Sigmoid colon (tissue), 7 donors: ENCODE measurements around the gene MOB1A. TPM values are rescaled to one million over a fixed set of nuclear protein-coding genes. Genes with fewer than 3 reads are reported as not detected.
"Not testable (repeated sequence)": the region's sequence is repeated elsewhere in the genome, so short reads cannot be mapped to it uniquely, and the experiment has no call there.

ENCODE experiments used
- DNase-seq: peaks from one replicate; pipeline ENCODE4 v3.0.0-alpha.2; 2019
- H3K27ac ChIP-seq, 4 donors: fragments of 200-600 bp; sonication (generic); one replicate each; pipeline ENCODE4 v1.5.1; 2016 to 2019; ENCODE audit warnings: mild to moderate bottlenecking in 1 of 4
- H3K27me3 ChIP-seq, 3 donors: fragments of 200-600 bp; sonication (generic); one replicate each; pipeline ENCODE4 v1.5.1; 2019; ENCODE audit warnings: mild to moderate bottlenecking in 1 of 3
- H3K36me3 ChIP-seq, 4 donors: fragments of 200-600 bp; sonication (generic); one replicate each; pipeline ENCODE4 v1.5.1; 2016 to 2019
- H3K4me1 ChIP-seq, 4 donors: fragments of 200-600 bp; sonication (generic); one replicate each; pipeline ENCODE4 v1.5.1; 2017 to 2019
- H3K4me3 ChIP-seq, 4 donors: fragments of 200-600 bp; sonication (generic); one replicate each; pipeline ENCODE4 v1.5.1; 2017 to 2019; ENCODE audit warnings: mild to moderate bottlenecking in 2 of 4, moderate library complexity in 1 of 4
- H3K9me3 ChIP-seq, 4 donors: fragments of 200-600 bp in 3 of 4; sonication (generic) in 3 of 4; one replicate each; pipeline versions ENCODE4 v1.5.1 to v1.6.1; 2013 to 2019
- EP300 ChIP-seq, 4 donors: sonication (generic); formaldehyde crosslinking; IDR thresholded peaks; one replicate each; pipeline ENCODE4 v1.6.1; 2017; ENCODE audit warnings: antibody characterized with exemption in 4 of 4
- POLR2A ChIP-seq, 2 donors: fragments of 450-650 bp; IDR thresholded peaks; one replicate each; pipeline ENCODE4 v1.6.1; 2016; ENCODE audit warnings: antibody characterized with exemption in 2 of 2, mild to moderate bottlenecking in 2 of 2, moderate library complexity in 2 of 2
- POLR2AphosphoS5 ChIP-seq, 4 donors: sonication (generic); formaldehyde crosslinking; IDR thresholded peaks; one replicate each; pipeline ENCODE4 v1.6.1; 2017; ENCODE audit warnings: antibody characterized with exemption in 4 of 4
- WGBS, 2 donors: extraction: QIAGEN DNeasy Blood & Tissue Kit; methylation state at CpG; one replicate each; pipeline ENCODE4 v1.1.7; 2013; 5-methylcytosine and 5-hydroxymethylcytosine counted together
- intact Hi-C: fragments of 100-400 bp; cut with DNase I; formaldehyde crosslinking; loops from one replicate; pipeline ENCODE4 v1.15.1; 2023
- polyA plus RNA-seq, 3 donors: library from polyadenylated mRNA; stranded (reverse); fragments of 200-250 nt; gene quantifications; one replicate each; pipeline ENCODE4 v1.2.3, GENCODE V29; 2013
- total RNA-seq, 4 donors: library from RNA; depleted of rRNA; stranded (reverse); fragments of >200 nt; gene quantifications; one replicate each; pipeline ENCODE4 v1.1.0, GENCODE V29; 2016
- TF ChIP-seq, protein P1 (sequence below), 4 experiments: fragments of 450-650 bp in 3 of 4; fragments of 200-600 bp in 1 of 4; IDR thresholded peaks; one replicate each; pipeline ENCODE4 v1.5.1; 2016 to 2019; ENCODE audit warnings: antibody characterized with exemption in 4 of 4, mild to moderate bottlenecking in 3 of 4, moderate library complexity in 2 of 4
- donor health status: healthy with polysubstance abuse.
- donor health status: Bipolar disorder and iron deficiency.
- donor health status: healthy.

Gene MOB1A
- total and polyA plus RNA-seq, 7 donors: 51.1 to 108 (median 85.1) TPM

DNA sequence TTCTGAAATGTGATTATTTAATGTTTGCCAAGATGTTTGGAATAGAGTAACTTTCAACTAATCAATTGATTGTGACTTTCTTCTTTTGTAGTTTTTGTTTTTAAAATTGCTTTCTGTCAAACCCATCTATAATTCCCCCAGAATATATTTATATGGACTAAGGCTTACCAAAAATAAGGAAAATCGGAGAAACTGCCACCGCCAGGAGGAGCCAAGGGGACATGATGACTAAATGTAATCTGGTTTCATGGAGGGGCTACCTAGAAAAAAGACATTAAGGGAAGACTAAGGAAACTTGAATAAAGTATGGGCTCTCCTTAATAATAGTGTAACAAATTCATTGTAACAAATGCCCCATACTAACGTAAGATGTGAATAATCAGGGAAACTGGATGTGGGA, 50.5 kb downstream of the MOB1A start:
- intact Hi-C loops: no loop called here
- Histone ChIP-seq H3K4me1 (no peaks in the 10 kb centered on the region), H3K9me3 (no peaks in the 10 kb centered on the region), H3K4me3 (no peak overlapping the region), H3K36me3 (no peaks in the 10 kb centered on the region), H3K27ac (no peak overlapping the region), H3K27me3 (peaks cover 0 to 26% (median 15%) of the 10 kb centered on the region in 3 donors)
- WGBS, 2 donors: 85 to 87% methylated on average over 3 of the region's 3 CpGs
- DNase-seq: no peak
- TF ChIP-seq, protein P1, sequence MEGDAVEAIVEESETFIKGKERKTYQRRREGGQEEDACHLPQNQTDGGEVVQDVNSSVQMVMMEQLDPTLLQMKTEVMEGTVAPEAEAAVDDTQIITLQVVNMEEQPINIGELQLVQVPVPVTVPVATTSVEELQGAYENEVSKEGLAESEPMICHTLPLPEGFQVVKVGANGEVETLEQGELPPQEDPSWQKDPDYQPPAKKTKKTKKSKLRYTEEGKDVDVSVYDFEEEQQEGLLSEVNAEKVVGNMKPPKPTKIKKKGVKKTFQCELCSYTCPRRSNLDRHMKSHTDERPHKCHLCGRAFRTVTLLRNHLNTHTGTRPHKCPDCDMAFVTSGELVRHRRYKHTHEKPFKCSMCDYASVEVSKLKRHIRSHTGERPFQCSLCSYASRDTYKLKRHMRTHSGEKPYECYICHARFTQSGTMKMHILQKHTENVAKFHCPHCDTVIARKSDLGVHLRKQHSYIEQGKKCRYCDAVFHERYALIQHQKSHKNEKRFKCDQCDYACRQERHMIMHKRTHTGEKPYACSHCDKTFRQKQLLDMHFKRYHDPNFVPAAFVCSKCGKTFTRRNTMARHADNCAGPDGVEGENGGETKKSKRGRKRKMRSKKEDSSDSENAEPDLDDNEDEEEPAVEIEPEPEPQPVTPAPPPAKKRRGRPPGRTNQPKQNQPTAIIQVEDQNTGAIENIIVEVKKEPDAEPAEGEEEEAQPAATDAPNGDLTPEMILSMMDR (IDR thresholded peaks at IDR 0.05): no peak
- no peak for TF ChIP-seq POLR2AphosphoS5 (IDR thresholded peaks at IDR 0.05)
- TF ChIP-seq EP300 (IDR thresholded peaks at IDR 0.05): no peak
- no peak for TF ChIP-seq POLR2A (IDR thresholded peaks at IDR 0.05)

DNA sequence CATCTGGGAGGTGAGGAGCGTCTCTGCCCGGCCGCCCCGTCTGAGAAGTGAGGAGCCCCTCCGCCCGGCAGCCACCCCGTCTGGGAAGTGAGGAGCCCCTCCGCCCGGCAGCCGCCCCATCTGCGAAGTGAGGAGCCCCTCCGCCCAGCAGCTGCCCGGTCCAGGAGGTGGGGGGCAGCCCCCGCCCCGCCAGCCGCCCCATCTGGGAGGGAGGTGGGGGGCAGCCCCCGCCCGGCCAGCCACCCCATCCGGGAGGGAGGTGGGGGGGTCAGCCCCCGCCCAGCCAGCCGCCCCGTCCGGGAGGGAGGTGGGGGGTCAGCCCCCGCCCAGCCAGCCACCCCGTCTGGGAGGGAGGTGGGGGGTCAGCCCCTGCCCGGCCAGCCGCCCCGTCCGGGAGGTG, 54.7 kb downstream of the MOB1A start:
- H3K36me3 ChIP-seq, H3K4me3 ChIP-seq, DNase-seq, H3K27ac ChIP-seq, intact Hi-C loops, H3K27me3 ChIP-seq, H3K9me3 ChIP-seq: not testable (repeated sequence)
- whole genome bisulfite sequencing, 2 donors: 96 to 97% methylated on average over 29 of the region's 29 CpGs
- H3K4me1 ChIP-seq: peaks cover 0 to 10% (median 3%) of the 10 kb centered on the region in 4 donors

DNA sequence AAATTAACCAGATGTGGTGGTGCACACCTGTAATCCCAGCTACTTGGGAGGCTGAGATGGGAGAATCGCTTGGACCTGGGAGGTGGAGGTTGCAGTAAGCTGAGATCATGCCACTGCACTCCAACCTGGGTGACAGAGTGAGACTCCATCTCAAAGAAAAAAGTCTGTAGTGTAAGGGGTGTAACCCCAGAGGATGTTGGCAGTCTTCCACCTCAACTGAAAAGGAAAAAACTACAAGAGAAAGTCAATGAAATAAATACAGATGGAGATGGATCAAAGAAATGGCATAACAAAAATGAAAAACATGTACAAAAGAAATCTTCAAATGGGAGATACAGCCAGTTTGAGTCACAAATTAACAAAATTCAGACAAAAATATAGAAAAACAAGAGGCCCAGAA, 56.8 kb downstream of the MOB1A start:
- peaks cover 0 to 10% (median 3%) of the 10 kb centered on the region in 4 donors for H3K4me1 ChIP-seq
- H3K27me3 ChIP-seq, intact Hi-C loops, H3K36me3 ChIP-seq, DNase-seq, H3K9me3 ChIP-seq, H3K27ac ChIP-seq, H3K4me3 ChIP-seq: not testable (repeated sequence)
- 98 to 100% methylated on average over 1 of the region's 1 CpG for WGBS, 2 donors

DNA sequence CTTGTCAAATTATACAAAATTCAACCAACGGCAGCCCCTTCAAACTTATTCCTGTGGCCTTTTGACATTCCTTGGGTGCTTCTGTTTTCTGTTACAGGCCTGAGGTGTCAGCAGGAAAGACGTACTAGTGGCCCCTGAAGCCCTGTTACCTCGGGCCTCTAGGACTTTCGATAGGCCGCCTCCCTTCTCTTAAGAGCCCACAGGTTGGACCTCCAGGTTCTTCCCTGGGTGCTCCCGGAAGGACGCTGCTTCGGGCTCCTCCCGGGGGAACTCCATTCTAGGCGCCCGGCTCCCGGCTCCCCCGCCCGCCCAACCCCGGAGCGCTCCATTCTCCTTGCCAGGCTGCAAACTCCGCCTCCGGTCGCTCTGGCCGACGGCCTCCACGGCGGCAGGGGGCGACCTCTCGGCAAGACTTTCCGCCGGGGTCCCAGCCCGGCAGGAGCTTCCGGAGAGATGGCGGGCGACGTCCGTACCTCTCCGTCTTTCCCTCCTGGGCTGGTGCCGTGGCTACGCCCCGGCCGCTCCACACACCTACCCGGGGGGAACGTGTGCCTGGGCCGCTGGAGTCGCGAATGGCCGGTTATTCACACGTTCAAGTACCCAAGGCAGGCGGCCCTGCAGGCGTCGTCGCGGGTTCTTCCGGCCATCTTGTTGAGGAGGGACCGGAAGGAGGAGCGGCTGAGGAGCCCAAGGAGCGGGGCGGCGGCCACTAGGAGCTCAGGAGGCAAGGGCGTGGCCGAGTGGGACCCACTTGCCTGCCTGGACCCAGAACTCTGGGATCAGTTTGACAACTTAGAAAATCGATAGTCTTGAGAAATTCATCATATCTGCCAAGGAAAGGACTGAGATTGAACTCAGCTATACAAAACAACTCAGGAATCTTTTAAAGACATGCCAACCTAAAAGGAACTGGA, 58.5 kb downstream of the MOB1A start:
- peak; percentile 90 for DNase-seq
- intact Hi-C loops: loop anchor here (1.0 to 5.0 kb wide), 2 partner anchors 28 to 133 kb away; no protein-coding TSS in a partner anchor
- H3K27ac ChIP-seq: peak overlapping the region; percentile 87 to 90 (median 89)
- H3K4me1 ChIP-seq: peaks cover 0 to 10% (median 3%) of the 10 kb centered on the region in 4 donors
- no peaks in the 10 kb centered on the region for H3K36me3 ChIP-seq
- WGBS, 2 donors: 6 to 7% methylated on average over 59 of the region's 59 CpGs
- TF ChIP-seq, protein P1 (IDR thresholded peaks at IDR 0.05): peak in 2 of 4 experiments; percentile 31 to 72
- no peak for TF ChIP-seq POLR2A (IDR thresholded peaks at IDR 0.05)
- no peak for TF ChIP-seq EP300 (IDR thresholded peaks at IDR 0.05)
- peak; percentile 35 to 68 (median 52) for TF ChIP-seq POLR2AphosphoS5 (IDR thresholded peaks at IDR 0.05)
- H3K27me3 ChIP-seq: no peaks in the 10 kb centered on the region
- peak overlapping the region; percentile 72 to 79 (median 76) for H3K4me3 ChIP-seq
- H3K9me3 ChIP-seq: peaks cover 0 to 2% (median 0%) of the 10 kb centered on the region in 4 donors

DNA sequence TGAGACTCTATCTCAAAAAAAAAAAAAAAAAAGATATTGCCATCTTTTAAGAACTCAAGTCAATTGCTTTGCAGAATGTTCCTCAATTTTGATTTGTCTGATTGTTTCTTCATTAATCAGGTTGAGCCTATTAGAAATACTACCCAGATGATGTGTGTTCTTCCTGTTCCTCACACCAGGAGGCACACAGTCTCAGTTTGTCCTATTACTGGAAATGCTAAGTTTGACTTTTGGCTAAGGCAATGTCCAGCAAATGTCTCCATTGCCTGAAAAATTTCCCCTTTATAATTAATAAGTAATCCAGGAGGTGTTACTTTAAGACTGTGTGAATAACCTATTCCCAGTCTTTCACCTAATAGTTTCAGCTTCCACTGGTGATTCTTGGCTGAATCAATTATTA, 59.3 kb downstream of the MOB1A start:
- peaks cover 0 to 2% (median 0%) of the 10 kb centered on the region in 4 donors for H3K9me3 ChIP-seq
- DNase-seq: no peak
- H3K4me1 ChIP-seq: peaks cover 0 to 10% (median 3%) of the 10 kb centered on the region in 4 donors
- TF ChIP-seq, protein P1 (IDR thresholded peaks at IDR 0.05): no peak
- no peak for TF ChIP-seq POLR2AphosphoS5 (IDR thresholded peaks at IDR 0.05)
- no peak for TF ChIP-seq POLR2A (IDR thresholded peaks at IDR 0.05)
- TF ChIP-seq EP300 (IDR thresholded peaks at IDR 0.05): no peak
- peak overlapping the region in 1 of 4 donors; percentile 90 for H3K27ac ChIP-seq
- intact Hi-C loops: loop anchor here (5.0 kb wide), 1 partner anchor 132 kb away; no protein-coding TSS in a partner anchor
- peak overlapping the region in 1 of 4 donors; percentile 76 for H3K4me3 ChIP-seq
- H3K36me3 ChIP-seq: no peaks in the 10 kb centered on the region
- no peaks in the 10 kb centered on the region for H3K27me3 ChIP-seq
